GM12878 (cell line): Measurements from ENCODE around the gene NGRN. TPM values are rescaled to one million over a fixed set of nuclear protein-coding genes. Genes with fewer than 3 reads are reported as not detected.
"Not testable (repeated sequence)": the region's sequence is repeated elsewhere in the genome, so short reads cannot be mapped to it uniquely, and the experiment has no call there.

Experiments used
- ATAC-seq: fragments of 200-7000 bp; cut with Tn5 transposase; 3 replicates; pipeline ENCODE4 v1.9.1; 2020; ENCODE audit warnings: mild to moderate bottlenecking, moderate library complexity
- BruUV-seq: library from RNA; stranded (reverse); fragments of 400-500 nt; replicated peaks from 2 replicates; lab custom pipeline; 2021; lab: Mats Ljungman, UMichigan
- CTCF ChIA-PET: fragments of 300-600 bp; sonication (Branson Sonifier 250); formaldehyde crosslinking; extraction: SDS; loops from one replicate; lab custom pipeline; 2021; ENCODE audit warnings: inconsistent platforms; lab: Yijun Ruan, JAX
- POLR2A ChIA-PET: fragments of 350-600 bp; formaldehyde crosslinking; extraction: SDS; loops from one replicate; lab custom pipeline; 2021; ENCODE audit warnings: inconsistent platforms; lab: Charles Lee
- RAD21 ChIA-PET: fragments of 300-600 bp; sonication (Branson Sonifier 250); formaldehyde crosslinking; loops from one replicate; lab custom pipeline; 2023; ENCODE audit warnings: antibody characterized with exemption; ENCODE audit not compliant: unreplicated experiment; lab: Charles Lee
- SMC1A ChIA-PET: fragments of 300-600 bp; sonication (Branson Sonifier 250); formaldehyde crosslinking; loops from one replicate; lab custom pipeline; 2023; ENCODE audit not compliant: unreplicated experiment, uncharacterized antibody; lab: Charles Lee
- DNase-seq: peaks from one replicate; pipeline ENCODE4 v3.0.0-alpha.2; 2011; ENCODE audit warnings: low read depth, low spot score
- FAIRE-seq: peaks from 3 replicates; lab custom pipeline; 2011; peaks lifted over from hg19 to GRCh38; lab: Jason Lieb, UNC
- H2AFZ ChIP-seq: 2 replicates; pipeline ENCODE4 v1.6.0; 2011; ENCODE audit warnings: low read depth, low read length, control low read depth; ENCODE audit not compliant: control insufficient read depth
- H3K27ac ChIP-seq: 2 replicates; pipeline ENCODE4 v1.5.1; 2011; ENCODE audit warnings: control low read depth; ENCODE audit not compliant: control insufficient read depth, insufficient read depth
- H3K27me3 ChIP-seq, 2 experiments: replicated peaks in 1 of 2; 2 replicates each; pipeline versions ENCODE4 v1.6.0 to v1.6.1; 2011; ENCODE audit warnings: low read length in 1 of 2; ENCODE audit not compliant: control insufficient read depth in 2 of 2, insufficient read depth in 2 of 2
- H3K36me3 ChIP-seq, 2 experiments: 2 replicates each; pipeline ENCODE4 v1.5.1; 2011; ENCODE audit warnings: low read length in 1 of 2; ENCODE audit not compliant: control insufficient read depth in 2 of 2, insufficient read depth in 2 of 2
- H3K4me1 ChIP-seq: 2 replicates; pipeline ENCODE4 v1.6.1; 2011; ENCODE audit warnings: mild to moderate bottlenecking, low read length, moderate library complexity, mixed read lengths; ENCODE audit not compliant: control insufficient read depth, insufficient read depth
- H3K4me2 ChIP-seq: 2 replicates; pipeline ENCODE4 v1.6.0; 2011; ENCODE audit warnings: control low read depth; ENCODE audit not compliant: control insufficient read depth, insufficient read depth
- H3K4me3 ChIP-seq: fragments of 200-600 bp; sonication (generic); 2 replicates; pipeline ENCODE4 v1.5.1; 2016
- H3K79me2 ChIP-seq: 2 replicates; pipeline ENCODE4 v1.6.0; 2011; ENCODE audit warnings: low read length; ENCODE audit not compliant: control insufficient read depth, insufficient read depth
- H3K9ac ChIP-seq: 2 replicates; pipeline ENCODE4 v1.8.0; 2011; ENCODE audit warnings: low read length, control low read depth, mixed read lengths; ENCODE audit not compliant: control insufficient read depth, insufficient read depth
- H3K9me3 ChIP-seq: replicated peaks from 3 replicates; pipeline ENCODE4 v1.5.1; 2011; ENCODE audit warnings: mild to moderate bottlenecking, low read length; ENCODE audit not compliant: control insufficient read depth, insufficient read depth
- H4K20me1 ChIP-seq: 2 replicates; pipeline ENCODE4 v1.6.0; 2011; ENCODE audit not compliant: control insufficient read depth, insufficient read depth
- WGBS: methylation state at CpG from one replicate; pipeline ENCODE4 v1.1.6; 2016; ENCODE audit warnings: low lambda C conversion rate; ENCODE audit not compliant: insufficient replicate concordance, insufficient coverage; ENCODE audit errors: missing lambda C conversion rate; 5-methylcytosine and 5-hydroxymethylcytosine counted together
- in situ Hi-C: fragments of 300-500 bp; cut with MboI; formaldehyde crosslinking; loops from 9 replicates; pipeline ENCODE4 v1.14.3; 2018; ENCODE audit warnings: mixed read lengths
- intact Hi-C: fragments of 100-400 bp; cut with micrococcal nuclease; formaldehyde crosslinking; loops from one replicate; pipeline ENCODE4 v1.14.2; 2022; ENCODE audit not compliant: unreplicated experiment
- polyA plus RNA-seq, 11 experiments: library from polyadenylated mRNA; depleted of rRNA in 4 of 11; unstranded in 6 of 11; stranded (reverse) in 5 of 11; fragments of >200 nt; fragmentation: Nextera tagmentation in 4 of 11; fragmentation: Illumina TruSeq in 1 of 11; extraction: Ambion mirVana in 4 of 11; extraction: Trizol in 1 of 11; gene quantifications; 1 replicate in 1 of 11; 2 replicates in 10 of 11; pipeline versions ENCODE4 v1.2.1 to v1.2.3, GENCODE V29; 2011 to 2016; ENCODE audit warnings: inconsistent platforms in 2 of 11, missing spikeins in 2 of 11, low read depth in 1 of 11
- total RNA-seq, 4 experiments: library from RNA; depleted of rRNA in 3 of 4; stranded (reverse); fragments of >200 nt in 3 of 4; fragmentation: Illumina TruSeq in 1 of 4; extraction: Trizol in 1 of 4; gene quantifications; 2 replicates each; pipeline versions ENCODE4 v1.2.1 to v1.2.3, GENCODE V29; 2013 to 2021

Gene NGRN
- total and polyA plus RNA-seq, 10 of the 15 experiments (the other 5 are each of a cell fraction or from before 2014, with no cell fraction given) = 5.8 to 31.3 (median 23.2) TPM

GRCh38 chr15:90280743-90281142, 15.3 kb downstream of the NGRN start:
- CTCF ChIA-PET = interaction anchor here (0.8 to 1.8 kb wide), 5 partner anchors 9 to 123 kb away, joined by 3 to 5 read pairs (median 3); no protein-coding TSS in a partner anchor

GRCh38 chr15:90281637-90282036, 16.2 kb downstream of the NGRN start:
- H4K20me1 ChIP-seq, H3K4me2 ChIP-seq, H3K4me3 ChIP-seq, H3K27me3 ChIP-seq, H3K79me2 ChIP-seq, ATAC-seq, H3K9me3 ChIP-seq, H3K27ac ChIP-seq, H3K36me3 ChIP-seq, intact Hi-C loops, in situ Hi-C loops, H3K4me1 ChIP-seq, H2AFZ ChIP-seq, H3K9ac ChIP-seq, FAIRE-seq, BruUV-seq, DNase-seq: not testable (repeated sequence)
- ChIA-PET POLR2A (interaction anchor here (0.5 to 0.7 kb wide), 2 partner anchors 26 to 59 kb away, joined by 4 to 7 read pairs; no protein-coding TSS in a partner anchor), SMC1A (interaction anchor here (1.2 to 3.3 kb wide), 2 partner anchors 11 to 48 kb away, joined by 4 to 11 read pairs; partner anchors contain the start of genes CIB1 and GDPGP1), RAD21 (interaction anchor here (0.8 to 1.9 kb wide), 4 partner anchors 17 to 120 kb away, joined by 3 to 6 read pairs (median 4); partner anchors contain the start of genes CIB1 and GDPGP1), CTCF (interaction anchor here (0.7 to 3.0 kb wide), 6 partner anchors 12 to 415 kb away, joined by 4 to 16 read pairs (median 4); no protein-coding TSS in a partner anchor)
- 97% methylated on average over 6 of the region's 6 CpGs for WGBS

More at GRCh38 chr15:90280743-90281142, 15.3 kb downstream of the NGRN start:
- H3K4me1 ChIP-seq, in situ Hi-C loops, H3K9ac ChIP-seq, H2AFZ ChIP-seq, H3K4me2 ChIP-seq, H3K27me3 ChIP-seq, ATAC-seq, H3K9me3 ChIP-seq, FAIRE-seq, H4K20me1 ChIP-seq, H3K4me3 ChIP-seq, intact Hi-C loops, H3K27ac ChIP-seq, BruUV-seq, DNase-seq, H3K79me2 ChIP-seq, H3K36me3 ChIP-seq: not testable (repeated sequence)
- ChIA-PET RAD21 (interaction anchor here (0.6 kb wide), 1 partner anchor 58 kb away, joined by 3 read pairs; no protein-coding TSS in a partner anchor), POLR2A (interaction anchor here (1.3 kb wide), 1 partner anchor 12 kb away, joined by 6 read pairs; no protein-coding TSS in a partner anchor), SMC1A (interaction anchor here (1.3 to 3.3 kb wide), 3 partner anchors 10 to 12 kb away, joined by 3 to 11 read pairs (median 5); no protein-coding TSS in a partner anchor)
- 74% methylated on average over 5 of the region's 5 CpGs for WGBS
